ENCODE results near the gene SPACA4.

- TF ChIP-seq YY1 (IDR thresholded peaks at IDR 0.05; ENCODE audit: low read depth) (no peak), CTCF (IDR thresholded peaks at IDR 0.05) (no peak), TAF1 (IDR thresholded peaks at IDR 0.05; ENCODE audit: borderline replicate concordance, low read depth, low read length) (peak; percentile 63; the same call in 1 of the 2 replicates), USF2 (IDR thresholded peaks at IDR 0.05; ENCODE audit: borderline replicate concordance, low read depth, low read length) (no peak), USF1 (IDR thresholded peaks at IDR 0.05; ENCODE audit: borderline replicate concordance, low read depth) (no peak; the same call in 1 of the 2 replicates), POLR2AphosphoS5 (IDR thresholded peaks at IDR 0.05; ENCODE audit: low read depth, low read length) (peak; percentile 77), NFIC (IDR thresholded peaks at IDR 0.05; ENCODE audit: borderline replicate concordance) (no peak), SIN3A (IDR thresholded peaks at IDR 0.05; ENCODE audit: borderline replicate concordance, low read depth, low read length) (no peak; the same call in 1 of the 2 replicates), NRF1 (IDR thresholded peaks at IDR 0.05; ENCODE audit: low read depth, low read length) (no peak), EZH2phosphoT487 (IDR thresholded peaks at IDR 0.05; ENCODE audit: borderline replicate concordance, low read depth) (no peak)
These were observed 17.1 kb downstream of the SPACA4 start for GRCh38 chr19:48623556-48624066.

All from SK-N-SH (cell line).